ENCODE results near the gene MYBPC3.

The MYBPC3 gene

GRCh38 chr11:47352556-47352955 is at the start of gene MYBPC3:
MYBPC3 (minus strand) TSS chr11:47352702; CDS start chr11:47352647, 55 bp downstream.
- no peak for DNase-seq (ENCODE audit: low read depth, low spot score)

DNA sequence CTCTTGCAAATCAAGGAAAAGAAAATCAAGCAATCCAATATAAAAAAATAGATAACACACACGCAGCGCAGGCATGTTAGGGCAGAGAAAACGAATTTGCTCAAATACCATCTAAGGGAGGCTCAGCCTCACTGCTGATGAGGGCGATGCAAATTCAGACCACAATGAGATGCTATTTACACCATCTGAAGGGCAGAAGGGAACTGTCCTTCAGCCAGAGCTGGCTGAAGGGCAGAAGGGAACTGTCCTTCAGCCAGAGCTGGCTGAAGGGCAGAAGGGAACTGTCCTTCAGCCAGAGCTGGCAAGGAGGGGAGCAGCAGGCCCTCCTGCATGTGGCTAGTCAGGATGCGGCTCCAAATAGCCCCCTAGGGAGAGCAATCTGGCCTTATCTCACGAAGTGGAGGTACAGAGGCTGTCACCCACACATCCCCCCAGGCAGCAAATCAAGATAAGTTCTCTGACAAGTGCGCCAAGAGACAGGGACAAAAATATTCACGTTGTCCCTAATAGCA is 48.3 kb upstream of the MYBPC3 start:
- no peak for DNase-seq (ENCODE audit: low read depth, low spot score)

DNA sequence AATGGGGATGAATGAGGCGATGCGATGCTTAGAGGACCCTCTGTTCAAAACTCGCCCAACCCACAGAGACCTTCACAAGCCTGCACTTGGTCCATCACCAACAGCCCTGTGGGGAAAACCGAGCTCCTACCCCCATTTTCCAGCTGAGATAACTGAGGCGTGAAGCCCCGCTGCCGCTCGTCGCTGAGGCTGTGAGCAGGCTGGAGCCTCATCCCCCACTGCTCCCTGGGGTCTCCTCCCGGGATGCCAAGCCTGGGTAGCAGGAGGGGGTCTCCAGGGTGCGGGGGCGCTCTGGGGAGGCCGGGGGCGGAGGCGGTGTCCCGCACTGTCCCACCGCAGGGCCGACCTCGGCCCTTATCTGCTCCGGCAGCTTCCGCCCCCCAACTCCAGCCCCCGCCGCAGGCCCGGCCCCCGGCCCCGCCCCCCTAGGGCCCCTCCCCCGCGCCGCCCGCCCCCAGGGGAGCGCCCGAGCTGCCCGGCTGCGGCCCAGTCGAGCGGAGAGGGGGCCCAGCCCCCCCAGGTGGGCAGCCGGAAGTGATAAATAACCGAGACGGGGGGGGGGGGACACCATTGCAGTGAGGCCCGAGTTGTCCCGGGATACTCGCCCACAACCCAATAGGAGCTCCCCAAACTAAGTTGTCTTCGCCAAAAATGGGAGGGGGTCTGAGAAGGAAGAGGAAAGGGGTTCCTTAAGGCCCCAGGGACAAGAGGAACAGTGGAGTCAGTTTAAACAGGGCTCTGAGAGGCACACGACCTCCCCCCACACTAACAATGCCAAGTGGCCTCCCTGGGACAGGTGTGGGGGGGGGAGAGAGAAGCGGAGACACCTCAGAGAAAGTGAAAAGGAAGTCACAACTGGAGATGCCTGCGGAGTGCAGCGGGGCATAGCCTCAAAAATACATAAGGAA is 47.6 kb upstream of the MYBPC3 start:
- DNase-seq (ENCODE audit: low read depth, low spot score), result no peak

GRCh38 chr11:47398551-47398950 is 46.0 kb upstream of the MYBPC3 start:
- no peak for DNase-seq (ENCODE audit: low read depth, low spot score)

DNA sequence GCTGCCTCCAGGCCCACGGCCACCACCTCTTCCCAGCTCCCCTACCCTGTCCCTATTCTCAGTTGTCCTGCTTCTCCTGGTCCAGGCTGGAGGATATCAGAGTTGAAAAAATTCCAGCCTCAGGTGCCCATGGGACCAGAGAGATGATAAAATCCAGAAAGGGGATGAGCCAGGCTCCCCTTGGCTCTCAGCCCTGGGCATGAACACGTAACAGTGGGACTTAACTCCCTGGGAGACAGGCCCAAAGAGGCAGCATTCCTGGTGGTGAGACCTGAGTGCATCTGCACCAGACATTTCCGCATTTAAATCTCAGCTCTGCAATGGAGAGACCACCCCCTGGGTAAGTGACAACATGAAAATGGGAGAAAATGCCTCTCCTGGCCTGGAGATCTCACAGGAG is 45.5 kb upstream of the MYBPC3 start:
- DNase-seq (ENCODE audit: low read depth, low spot score), result no peak

DNA sequence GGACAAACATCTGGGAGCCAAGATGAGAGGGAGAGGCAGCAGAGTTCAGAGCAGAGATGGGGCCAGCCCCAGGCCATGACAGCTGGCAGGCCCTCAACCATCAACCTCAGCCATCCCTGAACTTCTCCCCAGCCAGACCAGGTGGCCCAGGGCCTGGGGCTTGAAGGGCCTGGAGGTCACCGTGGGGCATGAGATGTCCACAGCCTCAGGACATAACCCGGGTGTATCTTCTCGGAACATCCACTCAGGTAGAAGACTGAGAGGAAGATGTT is 43.5 kb upstream of the MYBPC3 start:
- DNase-seq (ENCODE audit: low read depth, low spot score), result no peak

DNA sequence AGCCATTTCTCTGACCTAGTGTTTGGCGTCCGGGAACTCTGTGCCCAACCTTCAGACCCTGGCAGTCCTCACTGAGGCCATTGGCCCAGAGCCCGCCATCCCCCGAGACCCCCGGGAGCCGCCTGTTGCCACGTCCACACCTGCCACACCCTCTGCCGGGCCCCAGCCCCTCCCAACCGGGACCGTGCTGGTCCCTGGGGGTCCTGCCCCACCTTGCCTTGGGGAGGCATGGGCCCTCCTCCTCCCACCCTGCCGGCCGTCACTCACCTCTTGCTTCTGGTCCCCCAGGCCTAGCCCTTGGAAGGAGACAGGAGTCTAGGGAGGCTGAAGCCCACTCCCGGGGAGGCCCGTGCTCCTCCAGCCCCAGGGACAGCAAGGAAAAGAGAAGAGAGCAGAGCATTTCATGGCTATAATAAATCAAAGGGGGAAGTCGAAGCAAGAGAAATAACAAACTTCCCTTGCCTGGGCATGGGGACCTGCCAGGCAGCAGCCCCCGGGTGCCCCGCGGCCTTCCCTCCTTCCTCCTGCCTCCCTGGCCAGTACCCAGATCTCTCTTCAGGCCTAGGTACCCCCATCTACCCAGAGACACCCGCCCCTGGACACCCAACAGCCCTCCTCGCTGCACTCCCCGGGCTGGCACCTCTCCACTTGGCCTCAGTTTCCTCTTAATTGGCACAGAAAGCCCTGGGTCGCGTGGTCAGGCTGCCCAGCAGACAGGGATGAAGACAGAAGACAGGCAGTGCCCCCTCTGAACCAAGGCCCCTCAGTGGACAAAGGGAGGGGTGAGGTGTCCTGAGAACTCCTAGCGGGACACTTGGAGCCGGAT is 42.9 kb upstream of the MYBPC3 start:
- DNase-seq (ENCODE audit: low read depth, low spot score), result no peak

DNA sequence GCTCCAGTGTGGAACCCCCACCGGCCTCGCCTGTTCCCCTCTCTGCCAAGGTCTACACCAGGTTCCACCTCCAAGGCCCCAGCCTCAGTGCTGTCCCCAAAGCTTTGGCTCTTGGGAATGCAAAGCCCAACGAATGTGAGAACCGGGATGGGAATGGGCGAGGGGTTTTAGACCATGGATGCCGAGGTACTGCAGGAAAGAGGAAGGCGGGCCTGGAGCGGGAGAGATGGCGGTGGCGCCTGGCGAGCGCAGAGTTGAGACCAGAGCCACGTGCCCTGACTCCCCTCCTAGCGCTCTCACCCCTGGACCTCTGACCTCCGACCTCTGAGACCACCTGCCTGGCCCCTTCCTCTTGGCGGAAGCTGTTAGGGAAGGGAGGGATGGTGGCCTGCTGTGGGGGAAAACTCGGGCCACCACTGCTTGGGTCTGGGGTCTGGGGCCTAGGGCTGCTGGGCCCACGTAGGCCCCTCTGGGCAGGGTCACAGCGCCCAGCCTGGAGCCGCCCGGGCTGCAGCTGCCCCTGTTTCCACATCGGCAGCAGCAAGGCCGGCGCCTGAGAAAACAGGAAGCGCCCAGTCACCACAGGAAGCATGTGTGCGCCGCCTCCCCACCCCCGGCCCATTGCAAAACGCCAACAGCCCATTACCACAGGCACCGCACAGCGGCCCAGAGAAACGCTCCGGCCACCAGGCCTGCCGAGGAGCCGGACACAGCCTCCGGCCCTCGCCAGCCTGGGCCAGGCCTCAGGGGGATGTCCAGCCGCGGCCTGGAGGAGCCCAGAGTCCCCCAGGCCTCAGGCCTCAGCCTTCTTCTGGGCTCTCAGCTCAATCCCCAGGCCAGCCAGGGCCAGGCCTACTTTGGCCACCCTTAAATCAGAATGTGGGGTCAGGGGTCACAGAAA is 42.1 kb upstream of the MYBPC3 start:
- no peak for DNase-seq (ENCODE audit: low read depth, low spot score)

- DNase-seq (ENCODE audit: low read depth, low spot score), result no peak
Measured at GRCh38 chr11:47394050-47394321, 41.5 kb upstream of the MYBPC3 start.

GRCh38 chr11:47393163-47394049 is 40.9 kb upstream of the MYBPC3 start:
- DNase-seq (ENCODE audit: low read depth, low spot score), result no peak

DNA sequence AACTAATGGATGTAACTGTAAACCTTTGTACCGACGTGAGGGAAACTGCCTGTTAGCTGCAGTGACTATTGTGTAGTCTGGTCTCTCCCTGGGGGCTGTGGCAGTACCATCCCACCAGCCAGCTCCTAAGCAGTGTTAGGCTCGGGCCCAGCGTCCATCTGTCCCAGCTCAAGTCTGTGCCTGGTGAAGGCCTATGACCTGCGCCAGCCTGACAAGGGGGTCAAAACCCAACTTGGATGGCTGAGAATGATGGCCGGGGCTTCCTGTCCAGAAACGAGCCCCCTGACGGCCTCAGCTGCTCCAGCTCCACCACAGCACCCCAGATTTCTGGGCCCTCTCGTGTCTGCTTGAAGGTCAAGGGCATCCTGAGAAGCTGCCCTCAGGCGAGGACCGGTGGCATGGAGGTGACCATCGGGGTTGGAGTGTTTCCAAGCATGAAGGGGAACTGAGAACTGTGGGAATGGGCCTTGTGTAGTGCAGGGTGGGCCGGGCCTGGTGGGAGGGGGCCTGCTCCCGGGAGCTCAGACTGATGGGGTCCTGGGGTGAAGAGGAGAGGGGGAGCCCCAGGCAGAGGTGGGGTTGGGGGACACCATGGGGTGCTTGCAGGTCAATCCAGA is 40.2 kb upstream of the MYBPC3 start:
- no peak for DNase-seq (ENCODE audit: low read depth, low spot score)

- DNase-seq (ENCODE audit: low read depth, low spot score), result no peak
Measured at GRCh38 chr11:47391711-47392432, 39.4 kb upstream of the MYBPC3 start.

- DNase-seq (ENCODE audit: low read depth, low spot score), result no peak
Measured at GRCh38 chr11:47391077-47391583, 38.6 kb upstream of the MYBPC3 start.

GRCh38 chr11:47390422-47390760 is 37.9 kb upstream of the MYBPC3 start:
- no peak for DNase-seq (ENCODE audit: low read depth, low spot score)

- DNase-seq (ENCODE audit: low read depth, low spot score), result no peak
Measured at GRCh38 chr11:47389577-47390421, 37.3 kb upstream of the MYBPC3 start.

DNA sequence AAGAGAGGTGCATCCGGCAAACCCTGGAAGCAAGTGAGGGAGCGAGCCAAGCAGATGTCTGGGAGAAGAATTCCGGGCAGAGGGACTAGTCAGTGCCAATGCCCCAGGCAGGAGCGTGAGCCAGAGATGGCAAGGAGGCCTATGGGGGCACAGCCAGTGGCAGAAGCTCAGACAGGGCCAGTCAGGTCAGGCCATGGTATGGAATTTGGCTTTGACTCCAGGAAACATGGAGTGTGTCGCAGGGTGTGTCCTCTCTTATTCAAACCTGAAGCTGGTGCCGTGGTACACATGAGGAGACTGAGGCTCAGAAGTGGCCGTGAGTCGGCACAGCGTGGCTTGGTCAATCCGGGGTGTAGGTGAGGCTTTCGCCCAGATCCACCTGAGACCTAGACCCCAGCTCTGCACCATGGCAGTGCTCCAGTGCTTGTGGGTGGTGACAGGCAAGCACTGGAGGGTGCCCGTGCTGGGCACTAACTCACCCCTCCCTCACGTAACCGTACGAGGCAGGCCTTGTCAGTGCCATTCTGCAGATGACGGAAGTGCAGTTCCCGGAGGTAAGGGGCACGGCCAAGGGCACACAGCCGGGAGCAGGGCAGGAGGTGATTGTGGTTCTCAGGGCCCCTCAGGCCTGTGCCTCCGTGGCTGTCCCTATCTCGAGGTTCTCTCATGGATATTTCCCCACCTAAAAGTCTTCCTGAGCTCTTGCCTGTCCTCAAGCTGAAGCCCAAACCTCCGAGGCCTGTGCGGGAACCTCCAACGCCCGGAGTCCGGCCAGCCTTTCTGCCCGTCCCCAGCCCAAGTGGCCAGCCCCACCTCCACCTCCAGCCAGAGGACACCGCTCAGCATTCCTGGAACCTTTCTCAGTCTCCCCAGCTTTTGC is 36.4 kb upstream of the MYBPC3 start:
- no peak for DNase-seq (ENCODE audit: low read depth, low spot score)

- no peak for DNase-seq (ENCODE audit: low read depth, low spot score)
Measured at GRCh38 chr11:47387944-47388696, 35.6 kb upstream of the MYBPC3 start.
